Osteocyte (in vitro differentiated cells): Measurements from ENCODE around the gene FADS6. TPM values are rescaled to one million over a fixed set of nuclear protein-coding genes. Genes with fewer than 3 reads are reported as not detected.

ENCODE experiments used
- DNase-seq: peaks from one replicate; pipeline ENCODE4 v3.0.0; 2021; ENCODE audit warnings: mixed read lengths; ENCODE audit not compliant: unreplicated experiment; ENCODE audit errors: extremely low spot score
- H3K27ac Mint-ChIP-seq: one replicate; pipeline ENCODE4 v1.8.0; 2021; ENCODE audit warnings: mild to moderate bottlenecking, mixed read lengths; ENCODE audit not compliant: unreplicated experiment
- H3K27me3 Mint-ChIP-seq: one replicate; pipeline ENCODE4 v1.8.0; 2021; ENCODE audit warnings: mixed read lengths; ENCODE audit not compliant: unreplicated experiment
- H3K36me3 Mint-ChIP-seq: one replicate; pipeline ENCODE4 v1.8.0; 2021; ENCODE audit warnings: mixed read lengths; ENCODE audit not compliant: unreplicated experiment
- H3K4me1 Mint-ChIP-seq: one replicate; pipeline ENCODE4 v1.8.0; 2021; ENCODE audit warnings: mixed read lengths; ENCODE audit not compliant: unreplicated experiment
- H3K4me3 Mint-ChIP-seq: one replicate; pipeline ENCODE4 v1.8.0; 2021; ENCODE audit warnings: mild to moderate bottlenecking, moderate library complexity, mixed read lengths; ENCODE audit not compliant: unreplicated experiment
- H3K9me3 Mint-ChIP-seq: one replicate; pipeline ENCODE4 v1.8.0; 2021; ENCODE audit warnings: mixed read lengths; ENCODE audit not compliant: unreplicated experiment
- CTCF ChIP-seq: fragments of 200-600 bp; sonication (generic); IDR thresholded peaks from 2 replicates; pipeline ENCODE4 v1.5.0; 2021; ENCODE audit warnings: antibody characterized with exemption, mild to moderate bottlenecking, moderate library complexity
- total RNA-seq: library from RNA; stranded (reverse); gene quantifications from 2 replicates; pipeline ENCODE4 v1.2.1, GENCODE V29; 2021

Gene FADS6
- total RNA-seq, 1 donor from 2014 or later = not detected

- peaks cover 62% of the 10 kb centered on the region for H3K27me3 Mint-ChIP-seq
- no peak for TF ChIP-seq CTCF
- no peak for DNase-seq
- H3K4me1 Mint-ChIP-seq = peaks cover 5% of the 10 kb centered on the region
- no peak overlapping the region for H3K27ac Mint-ChIP-seq
- H3K9me3 Mint-ChIP-seq = no peaks in the 10 kb centered on the region
- no peaks in the 10 kb centered on the region for H3K36me3 Mint-ChIP-seq
- no peak overlapping the region for H3K4me3 Mint-ChIP-seq
Observed at GRCh38 chr17:74853669-74854068, 39.8 kb downstream of the FADS6 start.

- H3K4me3 Mint-ChIP-seq = no peak overlapping the region
Observed at GRCh38 chr17:74853048-74853397, 40.4 kb downstream of the FADS6 start.

GRCh38 chr17:74852237-74853047 lies 41.0 kb downstream of the FADS6 start:
- Mint-ChIP-seq H3K27ac (no peak overlapping the region), H3K36me3 (no peaks in the 10 kb centered on the region), H3K4me1 (peaks cover 5% of the 10 kb centered on the region), H3K27me3 (peaks cover 55% of the 10 kb centered on the region), H3K4me3 (no peak overlapping the region), H3K9me3 (no peaks in the 10 kb centered on the region)
- TF ChIP-seq CTCF = no peak
- no peak for DNase-seq

More at GRCh38 chr17:74853048-74853397, 40.4 kb downstream of the FADS6 start:
- Mint-ChIP-seq H3K36me3 (no peaks in the 10 kb centered on the region), H3K9me3 (no peaks in the 10 kb centered on the region), H3K27ac (no peak overlapping the region), H3K27me3 (peaks cover 60% of the 10 kb centered on the region), H3K4me1 (peaks cover 5% of the 10 kb centered on the region)
- DNase-seq = no peak
- no peak for TF ChIP-seq CTCF

- no peak for DNase-seq
- Mint-ChIP-seq H3K9me3 (no peaks in the 10 kb centered on the region), H3K36me3 (no peaks in the 10 kb centered on the region), H3K27me3 (peaks cover 47% of the 10 kb centered on the region), H3K4me1 (peaks cover 5% of the 10 kb centered on the region), H3K27ac (no peak overlapping the region), H3K4me3 (no peak overlapping the region)
- TF ChIP-seq CTCF = no peak
Observed at GRCh38 chr17:74851612-74852236, 41.7 kb downstream of the FADS6 start.

GRCh38 chr17:74850914-74851313 lies 42.5 kb downstream of the FADS6 start:
- TF ChIP-seq CTCF = no peak
- peaks cover 5% of the 10 kb centered on the region for H3K4me1 Mint-ChIP-seq
- no peak overlapping the region for H3K27ac Mint-ChIP-seq
- no peak for DNase-seq
- H3K9me3 Mint-ChIP-seq = no peaks in the 10 kb centered on the region
- H3K4me3 Mint-ChIP-seq = no peak overlapping the region
- peaks cover 43% of the 10 kb centered on the region for H3K27me3 Mint-ChIP-seq
- H3K36me3 Mint-ChIP-seq = no peaks in the 10 kb centered on the region
